Activated CD4-positive, alpha-beta T cell treated with anti-CD3 and anti-CD28 coated beads for 4 hours (primary cell): Measurements from ENCODE around the gene ATP9B.
"Not testable (repeated sequence)": the region's sequence is repeated elsewhere in the genome, so short reads cannot be mapped to it uniquely, and the experiment has no call there.

Experiments used
- DNase-seq, 2 donors: peaks; one replicate each; pipeline ENCODE4 v3.0.0-alpha.2; 2020

Gene ATP9B

DNA sequence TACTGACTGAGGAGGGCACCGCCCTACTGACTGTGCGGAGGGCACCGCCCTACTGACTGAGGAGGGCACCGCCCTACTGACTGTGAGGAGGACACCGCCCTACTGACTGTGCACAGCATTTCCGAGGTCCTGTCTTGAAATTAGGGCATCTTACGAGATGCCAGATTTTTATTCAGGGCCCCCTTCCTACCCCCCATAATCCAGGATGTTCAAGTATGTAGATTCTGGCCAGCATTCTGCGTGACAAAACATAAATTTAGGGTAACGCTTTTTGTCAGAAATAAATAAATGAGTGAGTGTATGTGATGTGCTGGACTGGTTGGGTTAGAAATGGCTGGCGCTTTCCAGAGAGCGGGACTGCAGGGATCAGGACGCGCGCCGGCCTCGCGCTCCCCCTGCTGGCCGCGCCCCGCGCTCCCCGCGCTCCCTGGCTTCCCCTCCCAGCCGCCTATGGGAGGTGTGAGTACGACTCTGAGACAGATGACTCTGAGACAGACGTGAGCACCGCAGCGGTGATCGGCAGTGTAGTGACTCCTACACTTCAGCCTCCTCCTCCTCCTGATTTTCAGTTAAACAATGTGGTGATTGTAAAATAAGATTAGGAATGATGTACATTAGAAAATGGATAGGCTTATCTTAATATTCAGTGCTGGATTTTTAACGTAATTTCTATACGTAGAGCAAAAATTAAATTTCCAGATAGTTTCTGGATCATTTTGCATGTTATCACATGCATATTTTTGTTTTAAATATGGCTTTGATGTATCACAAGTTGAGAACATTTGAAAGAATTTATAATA lies 177.3 kb downstream of the ATP9B start:
- peak; percentile 61 to 68 for DNase-seq

DNA sequence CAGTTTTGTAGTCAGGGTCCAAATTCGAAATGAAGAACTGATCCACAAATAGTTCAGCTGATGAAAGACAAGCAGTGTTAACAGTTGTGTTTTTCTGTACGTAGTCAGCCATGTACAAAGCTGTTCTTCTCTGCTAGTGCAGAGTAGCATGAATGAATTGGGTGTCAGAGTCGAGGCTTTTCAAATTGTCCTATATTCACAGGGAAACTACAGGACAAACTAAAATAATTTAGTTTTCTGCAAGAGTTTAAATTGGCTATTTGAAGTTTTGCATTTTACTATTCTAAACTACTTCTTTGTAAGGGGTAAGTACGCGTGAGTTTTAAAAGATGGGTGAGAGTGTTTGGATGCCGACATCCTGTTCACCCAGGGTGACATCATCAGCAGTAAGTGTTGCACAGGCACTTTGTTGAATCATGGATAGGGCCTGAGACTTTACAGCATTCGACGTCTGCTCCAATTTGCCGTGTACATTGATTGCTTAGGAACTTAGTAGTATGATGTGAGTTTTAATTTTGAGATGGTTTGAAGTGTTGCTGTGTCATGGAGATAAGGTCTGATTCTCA lies 179.4 kb downstream of the ATP9B start:
- DNase-seq, result no peak

DNA sequence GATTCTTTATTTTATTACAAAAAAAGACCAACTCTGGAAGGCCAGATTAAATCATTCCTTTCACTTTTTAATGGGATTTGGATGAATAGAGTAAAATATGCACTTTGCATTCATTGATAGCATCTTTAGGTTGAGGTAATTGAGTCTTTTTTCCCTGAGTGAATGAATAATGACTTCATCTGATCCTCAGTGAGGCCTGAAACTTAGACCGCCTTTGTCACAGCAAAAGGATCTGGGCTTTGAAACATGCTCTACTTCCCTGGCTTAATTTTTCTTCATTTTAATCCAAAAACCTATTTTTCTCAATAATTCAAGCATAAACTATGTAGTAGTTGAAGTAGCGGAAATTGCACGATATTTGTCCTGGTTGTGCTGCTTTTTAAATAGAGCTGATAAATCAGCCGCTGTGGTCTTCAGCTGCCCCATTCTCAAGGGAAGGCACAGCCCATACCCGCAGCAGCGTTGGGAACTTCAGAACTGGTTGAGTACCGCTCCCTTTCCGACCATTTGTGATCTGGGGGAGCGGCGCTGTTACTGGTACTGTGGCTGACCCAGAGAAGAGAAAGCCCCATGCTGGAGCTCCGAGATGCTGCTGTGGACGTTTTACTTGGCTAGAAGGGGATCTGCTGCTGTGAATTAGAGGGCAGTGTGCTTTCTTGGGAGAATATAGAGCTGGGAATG lies 181.2 kb downstream of the ATP9B start:
- DNase-seq, result no peak

DNA sequence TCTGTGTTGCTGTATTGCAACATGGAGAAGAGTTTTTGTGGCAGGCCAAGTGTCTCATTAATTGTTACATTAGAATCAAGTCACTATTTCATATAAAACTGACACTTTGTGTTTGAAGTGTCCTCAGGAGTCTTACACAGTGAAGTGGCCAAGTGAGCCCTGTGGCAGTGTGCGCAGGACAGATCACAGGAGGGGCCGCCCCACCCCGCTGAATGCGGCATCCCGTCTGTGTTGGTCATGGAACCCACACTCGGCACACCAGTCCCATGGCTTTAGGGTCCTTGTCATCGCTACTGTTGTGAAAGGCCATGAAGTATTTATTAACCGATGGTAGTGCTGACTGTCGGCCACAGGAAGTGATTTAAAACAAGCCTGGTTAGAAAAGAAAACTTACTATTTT lies 181.8 kb downstream of the ATP9B start:
- DNase-seq, result no peak

DNA sequence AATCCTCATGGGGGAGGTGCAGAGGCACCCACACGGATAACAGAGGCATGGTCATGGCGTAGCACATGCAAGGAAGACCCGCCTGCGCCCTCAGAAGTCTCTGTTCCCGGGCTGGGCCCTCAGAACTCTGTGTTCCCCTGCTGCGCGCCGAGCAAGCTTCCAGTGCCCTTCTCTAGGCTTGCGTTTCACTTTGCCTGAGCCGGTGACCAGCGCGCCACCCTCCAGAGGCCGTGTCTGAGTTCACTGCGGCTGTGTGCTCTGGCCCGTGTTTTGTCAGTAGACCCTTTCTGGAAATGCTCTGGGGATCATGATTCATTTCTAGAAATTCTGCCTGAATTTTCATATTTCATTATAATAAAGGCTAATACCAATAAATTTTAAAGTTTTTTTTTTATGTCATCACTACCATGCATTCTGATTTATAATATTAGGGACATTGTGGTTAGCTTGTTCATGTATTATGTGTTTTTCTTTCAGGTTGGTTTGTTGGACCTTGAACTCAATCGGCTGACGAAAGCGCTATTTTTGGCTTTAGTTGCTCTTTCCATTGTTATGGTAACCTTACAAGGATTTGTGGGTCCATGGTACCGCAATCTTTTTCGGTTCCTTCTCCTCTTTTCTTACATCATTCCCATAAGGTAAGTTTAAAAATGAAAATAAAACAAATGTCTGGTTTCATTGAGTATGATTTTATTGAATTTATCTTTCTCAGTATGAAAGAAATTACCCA lies 183.9 kb downstream of the ATP9B start:
- no peak for DNase-seq

DNA sequence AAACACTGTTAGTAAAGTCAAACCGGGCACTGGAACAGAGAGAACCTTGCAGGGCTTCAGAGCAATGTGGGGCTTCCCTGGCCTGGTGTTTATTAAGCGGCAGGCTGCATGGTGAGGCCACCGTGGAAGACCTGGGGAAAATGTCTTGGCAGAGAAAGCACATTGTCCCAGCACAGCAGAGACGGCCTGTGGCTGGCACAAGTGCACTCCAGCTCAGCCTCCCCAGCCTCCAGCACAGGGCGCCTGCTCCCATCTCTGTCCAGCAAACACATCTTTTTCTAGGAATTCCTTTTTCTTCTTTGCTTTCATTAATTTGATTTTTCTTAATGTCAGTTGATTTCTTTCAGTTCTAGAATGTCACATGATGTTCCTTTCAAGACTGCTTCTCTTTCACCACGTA lies 188.3 kb downstream of the ATP9B start:
- no peak for DNase-seq

DNA sequence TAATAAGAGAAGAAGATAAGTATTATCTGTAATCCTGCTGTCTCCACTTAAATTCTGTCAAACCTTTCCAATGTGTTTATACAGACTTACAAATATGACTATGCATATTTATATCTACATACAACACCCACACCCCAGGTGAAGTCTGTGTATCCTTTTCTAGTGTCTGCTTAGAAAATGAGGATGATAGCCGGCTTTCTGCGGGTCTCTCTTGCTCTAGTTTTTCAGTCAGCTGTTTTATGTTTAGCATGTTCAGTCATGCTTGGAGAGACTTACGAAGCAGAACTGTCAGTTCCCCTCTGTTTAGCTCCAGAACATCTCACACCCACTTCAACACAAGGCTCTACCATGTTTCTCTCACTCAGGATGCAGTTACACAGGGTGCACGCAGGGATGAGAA lies 189.3 kb downstream of the ATP9B start:
- no peak for DNase-seq

DNA sequence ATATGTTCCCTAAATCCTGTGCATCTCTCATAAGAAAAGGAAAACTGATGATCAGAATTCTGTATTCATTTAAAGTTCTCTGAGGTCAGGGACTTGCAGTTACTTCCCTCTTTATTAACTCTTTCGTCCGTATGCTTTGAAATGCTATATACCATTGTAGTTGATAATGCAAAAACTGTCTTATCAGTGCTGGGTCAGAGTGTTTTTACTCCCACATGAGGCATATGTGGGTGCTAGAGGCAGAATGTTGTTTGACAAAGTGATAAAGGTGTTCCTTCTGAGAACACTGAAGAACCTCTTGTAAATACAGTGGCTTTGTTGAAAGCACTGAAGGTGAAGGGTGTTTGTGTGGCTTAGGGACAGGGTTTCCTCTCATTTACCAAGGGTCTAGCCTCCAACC lies 190.0 kb downstream of the ATP9B start:
- DNase-seq, result no peak

DNA sequence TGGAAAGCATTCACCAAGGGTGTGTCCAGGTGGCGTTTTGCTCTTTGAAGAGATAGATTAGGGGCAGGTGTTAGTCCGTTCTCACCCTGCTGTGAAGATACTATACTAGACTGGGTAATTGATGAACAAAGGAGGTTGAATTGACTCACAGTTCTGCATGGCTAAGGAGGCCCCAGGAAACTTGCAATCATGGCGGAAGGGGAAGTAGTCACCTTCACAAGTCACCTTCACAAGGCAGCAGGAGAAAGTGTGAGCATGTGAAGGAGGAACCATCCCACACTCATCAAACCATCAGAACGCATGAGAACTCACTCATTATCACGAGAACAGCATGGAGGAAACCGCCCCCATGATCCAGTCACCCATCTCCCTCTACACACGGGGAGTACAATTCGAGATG lies 190.8 kb downstream of the ATP9B start:
- no peak for DNase-seq

DNA sequence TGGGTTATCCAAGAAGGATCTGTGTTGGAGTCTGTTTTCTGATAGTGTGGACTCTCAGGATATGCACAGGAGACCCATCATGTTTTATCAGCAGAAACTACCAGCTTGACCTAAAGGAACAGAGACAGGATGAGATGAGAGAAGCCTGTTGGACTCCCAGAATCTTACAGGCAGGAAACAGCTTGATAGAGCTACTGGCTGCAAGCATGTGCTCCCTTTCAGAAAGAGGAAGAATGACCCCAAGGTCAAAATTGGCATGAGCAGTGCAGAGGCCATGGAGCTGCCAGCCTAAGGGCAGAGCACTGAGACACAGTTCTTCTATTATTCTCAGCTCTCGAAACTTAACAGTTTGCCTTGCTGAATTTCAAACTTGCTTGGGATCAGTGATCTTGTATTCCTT lies 191.3 kb downstream of the ATP9B start:
- DNase-seq, result no peak

DNA sequence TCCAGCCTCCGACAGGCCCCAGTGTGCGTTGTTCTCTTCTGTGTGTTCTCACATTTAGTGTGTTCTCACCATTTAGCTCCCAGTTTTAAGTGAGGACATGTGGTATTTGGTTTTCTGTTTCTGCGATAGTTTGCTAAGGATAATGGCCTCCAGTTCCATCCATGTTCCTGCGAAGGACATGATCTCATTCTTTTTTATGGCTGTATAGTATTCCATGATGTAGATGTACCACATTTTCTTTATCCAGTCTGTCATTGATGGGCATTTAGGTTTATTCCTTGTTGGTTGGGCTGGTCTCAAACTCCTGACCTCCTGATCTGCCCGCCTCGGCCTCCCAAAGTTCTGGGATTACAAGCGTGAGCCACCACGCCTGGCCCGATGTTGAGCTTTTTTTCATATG lies 195.9 kb downstream of the ATP9B start:
- not testable (repeated sequence) for DNase-seq

DNA sequence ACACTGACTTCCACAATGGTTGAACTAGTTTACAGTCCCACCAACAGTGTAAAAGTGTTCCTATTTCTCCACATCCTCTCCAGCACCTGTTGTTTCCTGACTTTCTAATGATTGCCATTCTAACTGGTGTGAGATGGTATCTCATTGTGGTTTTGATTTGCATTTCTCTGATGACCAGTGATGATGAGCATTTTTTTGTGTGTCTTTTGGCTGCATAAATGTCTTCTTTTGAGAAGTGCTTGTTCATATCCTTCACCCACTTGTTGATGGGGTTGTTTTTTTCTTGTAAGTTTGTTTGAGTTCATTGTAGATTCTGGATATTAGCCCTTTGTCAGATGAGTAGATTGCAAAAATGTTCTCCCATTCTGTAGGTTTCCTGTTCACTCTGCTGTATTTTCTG lies 202.6 kb downstream of the ATP9B start:
- not testable (repeated sequence) for DNase-seq

DNA sequence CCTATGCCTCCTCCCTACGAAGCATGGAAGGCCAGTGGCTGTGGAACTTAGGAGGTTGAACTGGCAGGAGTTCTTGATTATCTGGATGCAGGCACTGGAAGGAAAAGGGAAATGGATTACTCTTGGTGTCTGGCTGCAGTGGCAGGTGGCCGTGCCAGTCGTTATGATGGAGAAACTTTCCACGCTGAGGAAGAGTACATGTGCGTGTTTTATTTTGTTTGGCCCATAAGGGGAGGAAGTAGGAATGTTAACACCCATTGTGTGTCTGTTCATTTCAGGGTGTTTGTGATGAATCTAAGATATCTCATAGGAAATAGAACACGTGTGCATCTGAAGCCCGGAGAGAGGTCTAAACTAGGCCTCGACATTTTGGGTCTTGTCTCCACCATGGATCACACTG lies 203.7 kb downstream of the ATP9B start:
- no peak for DNase-seq

DNA sequence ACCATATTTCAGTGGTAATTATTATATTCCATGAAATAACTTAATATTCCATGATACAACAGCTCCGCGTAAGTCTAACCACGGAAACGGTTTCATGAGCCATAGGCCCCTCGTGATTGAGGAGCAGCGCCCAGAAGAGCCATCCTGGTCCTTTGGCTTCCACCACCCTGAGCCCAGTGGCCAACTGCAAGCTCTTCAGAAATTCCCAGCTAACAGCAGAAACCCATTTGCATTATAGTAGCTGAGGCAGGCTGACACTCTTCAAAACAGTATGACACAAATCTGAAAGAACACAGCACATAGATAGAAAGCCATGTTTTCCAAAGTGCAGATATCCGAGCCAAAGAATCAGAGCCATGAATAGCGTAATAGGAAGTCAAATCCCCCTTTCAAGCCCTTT lies 205.6 kb downstream of the ATP9B start:
- no peak for DNase-seq

DNA sequence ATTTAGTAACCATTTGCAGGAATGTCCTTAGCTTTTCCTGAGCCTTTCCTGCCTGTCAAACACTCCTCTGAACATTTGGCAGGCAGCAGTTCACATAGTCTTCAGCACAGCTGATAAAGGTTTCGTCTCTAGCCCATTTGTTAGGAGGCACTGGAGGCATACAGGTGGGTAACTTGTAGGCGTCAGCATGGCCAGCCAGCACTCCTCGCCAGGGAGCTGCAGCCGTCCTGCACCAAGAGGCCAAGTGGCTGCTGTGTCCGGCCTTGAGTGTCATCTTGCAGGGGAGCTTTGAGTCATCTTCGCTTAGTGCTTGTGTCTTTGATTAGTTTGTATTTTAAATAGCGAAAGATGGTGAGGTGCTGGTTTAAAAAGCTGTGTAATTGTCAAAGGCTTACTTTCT lies 206.3 kb downstream of the ATP9B start:
- DNase-seq, result no peak

DNA sequence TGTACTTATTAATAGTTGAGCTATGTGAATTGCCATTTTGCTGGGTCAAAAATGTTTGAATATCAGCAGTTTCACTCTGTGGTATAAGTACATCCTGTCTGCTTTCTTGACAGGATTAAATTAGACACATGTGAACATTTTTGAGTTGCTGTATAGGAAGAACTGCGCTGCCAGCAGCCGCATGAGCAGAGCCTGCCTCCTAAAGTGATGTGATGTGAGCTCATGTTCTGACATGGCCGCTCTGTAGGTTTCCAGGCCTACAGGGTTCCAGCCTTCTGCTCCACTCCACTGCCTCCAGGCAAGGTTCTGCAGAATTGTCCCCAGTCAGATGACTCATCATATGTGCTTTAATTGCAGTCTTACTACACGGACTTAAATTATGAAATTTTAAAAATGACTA lies 206.8 kb downstream of the ATP9B start:
- DNase-seq, result no peak

DNA sequence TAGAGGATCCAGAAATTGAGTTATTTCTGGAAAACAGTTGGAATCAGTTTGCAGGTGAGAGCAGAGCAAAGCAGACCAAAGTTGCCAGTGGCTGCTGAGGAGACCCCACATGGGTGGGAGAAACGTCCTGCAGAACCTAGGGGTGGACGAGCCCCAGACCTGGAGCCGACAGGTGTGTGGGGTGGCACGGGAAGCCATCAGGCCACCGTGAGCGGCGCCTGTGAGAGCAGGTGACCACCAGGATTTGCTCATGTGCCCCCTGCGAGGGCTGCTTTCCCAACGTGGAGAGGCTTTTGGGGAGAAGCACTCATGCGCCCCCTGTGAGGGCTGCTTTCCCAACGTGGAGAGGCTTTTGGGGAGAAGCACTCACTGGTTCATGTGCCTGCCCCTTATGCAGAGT lies 209.7 kb downstream of the ATP9B start:
- DNase-seq, result no peak

DNA sequence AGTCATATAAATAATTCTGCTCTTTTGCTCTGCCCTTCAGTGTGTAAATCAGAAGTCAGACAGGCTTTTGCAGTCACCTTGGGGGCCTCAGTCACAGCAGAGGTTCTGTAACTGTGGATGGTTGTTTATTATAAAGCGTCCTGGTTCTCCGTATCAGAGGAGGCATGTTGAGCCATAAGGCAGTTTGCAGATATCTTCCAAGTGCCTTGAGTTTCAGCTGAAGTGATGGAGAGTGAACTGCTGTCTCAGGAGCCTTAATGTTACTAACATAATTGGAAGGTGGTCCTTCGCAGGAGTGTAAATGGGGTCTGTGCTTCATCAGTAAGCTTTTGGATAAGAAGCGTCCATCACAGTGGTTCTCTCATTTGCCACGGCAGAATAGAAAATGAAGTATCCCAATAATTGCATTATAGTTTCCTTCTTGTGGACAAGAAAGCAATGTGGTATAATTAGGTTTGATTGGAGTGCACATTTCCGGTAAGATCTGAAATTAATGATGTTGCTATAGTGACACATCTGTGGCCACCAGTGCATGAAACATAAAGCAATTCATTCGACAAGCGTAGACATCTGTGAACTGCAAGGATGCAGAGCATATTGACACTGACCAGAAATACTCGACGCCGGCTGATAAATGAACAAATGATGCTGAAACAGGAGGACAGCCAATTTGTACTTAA lies 214.1 kb downstream of the ATP9B start:
- no peak for DNase-seq

DNA sequence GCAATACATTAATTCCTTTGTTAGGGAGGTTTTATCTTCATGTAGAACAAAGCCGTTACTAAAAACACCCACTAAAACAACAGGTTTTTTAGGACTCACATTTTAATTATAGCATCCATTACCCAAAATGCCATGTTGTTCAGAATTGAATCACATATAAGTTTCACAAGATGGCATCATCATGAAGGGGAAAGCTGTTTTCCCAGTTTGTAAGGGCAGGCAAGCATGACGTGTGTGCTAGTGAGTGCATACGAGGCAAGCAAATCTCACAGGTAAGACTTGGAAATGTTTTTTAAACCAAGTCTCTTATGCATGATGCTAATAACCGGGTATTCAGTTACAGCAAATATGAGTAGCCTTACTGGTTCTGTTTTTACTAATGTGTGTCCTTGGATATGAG lies 214.7 kb downstream of the ATP9B start:
- DNase-seq, result no peak

DNA sequence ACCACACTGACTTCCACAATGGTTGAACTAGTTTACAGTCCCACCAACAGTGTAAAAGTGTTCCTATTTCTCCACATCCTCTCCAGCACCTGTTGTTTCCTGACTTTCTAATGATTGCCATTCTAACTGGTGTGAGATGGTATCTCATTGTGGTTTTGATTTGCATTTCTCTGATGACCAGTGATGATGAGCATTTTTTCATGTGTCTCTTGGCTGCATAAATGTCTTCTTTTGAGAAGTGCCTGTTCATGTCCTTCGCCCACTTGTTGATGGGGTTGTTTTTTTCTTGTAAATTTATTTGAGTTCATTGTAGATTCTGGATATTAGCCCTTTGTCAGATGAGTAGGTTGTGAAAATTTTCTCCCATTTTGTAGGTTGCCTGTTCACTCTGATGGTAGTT lies 216.0 kb downstream of the ATP9B start:
- DNase-seq, result not testable (repeated sequence)

DNA sequence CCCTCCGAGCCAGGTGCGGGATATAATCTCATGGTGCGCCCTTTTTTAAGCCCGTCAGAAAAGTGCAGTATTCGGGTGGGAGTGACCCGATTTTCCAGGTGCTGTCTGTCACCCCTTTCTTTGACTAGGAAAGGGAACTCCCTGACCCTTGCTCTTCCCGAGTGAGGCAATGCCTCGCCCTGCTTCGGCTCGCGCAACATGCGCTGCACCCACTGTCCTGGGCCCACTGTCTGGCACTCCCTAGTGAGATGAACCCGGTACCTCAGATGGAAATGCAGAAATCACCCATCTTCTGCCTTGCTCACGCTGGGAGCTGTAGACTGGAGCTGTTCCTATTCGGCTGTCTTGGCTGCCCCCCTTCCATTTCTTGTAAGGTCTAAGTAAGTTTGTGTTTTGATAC lies 221.2 kb downstream of the ATP9B start:
- not testable (repeated sequence) for DNase-seq

DNA sequence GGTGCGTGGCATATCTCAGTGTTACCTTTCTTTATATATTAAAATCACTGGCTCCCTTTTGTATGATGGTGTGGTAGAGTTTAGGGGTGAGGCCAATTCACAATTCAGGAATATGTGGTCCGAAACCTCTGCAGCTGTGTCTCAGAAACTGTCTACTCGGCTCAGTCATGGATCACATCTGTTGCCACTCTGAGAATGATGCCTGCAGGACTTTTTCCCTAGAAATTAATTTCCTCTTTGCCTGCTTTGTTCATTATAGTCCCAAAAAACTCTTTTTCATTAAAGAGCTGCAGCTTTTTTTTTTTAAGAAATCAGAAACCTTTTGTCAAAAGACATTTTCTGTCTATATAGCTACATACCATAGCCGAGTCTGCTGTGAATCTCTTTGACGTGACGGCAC lies 221.7 kb downstream of the ATP9B start:
- no peak for DNase-seq

DNA sequence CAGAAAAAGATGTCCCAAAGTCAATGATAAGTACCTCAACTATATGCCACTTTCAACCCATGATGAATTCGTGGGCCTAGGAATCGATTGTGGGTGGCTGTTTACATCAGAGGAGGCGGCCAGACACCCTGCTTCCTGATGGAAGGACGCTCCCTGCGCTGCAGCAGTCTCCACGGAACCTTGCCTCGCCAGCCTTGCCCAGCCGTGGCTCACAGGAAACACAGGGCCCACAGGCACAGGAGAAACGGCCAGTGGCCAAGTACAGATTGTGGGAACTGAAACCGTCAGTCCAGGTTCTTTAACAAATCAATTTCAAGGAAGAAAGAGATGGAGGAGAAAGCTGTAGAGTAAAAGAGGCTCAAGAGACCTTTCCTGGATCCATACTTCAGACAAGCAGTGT lies 225.0 kb downstream of the ATP9B start:
- no peak for DNase-seq
